ENCODE measurements around the gene C5orf58.

GRCh38 chr5:170195961-170196360 is 36.8 kb upstream of the C5orf58 start:
- TF ChIP-seq POLR2A (IDR thresholded peaks at IDR 0.05; ENCODE audit: low read depth, low read length) (no peak), POLR2AphosphoS5 (IDR thresholded peaks at IDR 0.05; ENCODE audit: low read depth, low read length) (no peak), TAF1 (IDR thresholded peaks at IDR 0.05; ENCODE audit: borderline replicate concordance, low read depth, low read length) (no peak)
